ENCODE data around the gene AOC2.

- TF ChIP-seq POLR2A (IDR thresholded peaks at IDR 0.05; ENCODE audit: low read depth, low read length): no peak
- TF ChIP-seq TAF1 (IDR thresholded peaks at IDR 0.05; ENCODE audit: borderline replicate concordance, low read depth, low read length): no peak
- TF ChIP-seq POLR2AphosphoS5 (IDR thresholded peaks at IDR 0.05; ENCODE audit: low read depth, low read length): no peak
Measured at GRCh38 chr17:42798011-42798382, 46.4 kb upstream of the AOC2 start.
